Right ventricle myocardium superior (tissue), 1 donor: ENCODE results near the gene HS1BP3. TPM values are rescaled to one million over a fixed set of nuclear protein-coding genes. Genes with fewer than 3 reads are reported as not detected.

Experiments
- ATAC-seq: fragments of 200-7000 bp; cut with Tn5 transposase; one replicate; pipeline ENCODE4 v1.9.1; 2020; ENCODE audit warnings: mild to moderate bottlenecking; ENCODE audit not compliant: poor library complexity
- DNase-seq: peaks from one replicate; pipeline ENCODE4 v3.0.0-alpha.2; 2020
- intact Hi-C: fragments of 100-400 bp; cut with DNase I; formaldehyde crosslinking; loops from one replicate; pipeline ENCODE4 v1.11.2; 2022
- total RNA-seq: library from RNA; stranded (reverse); fragmentation: NEBNext Ultra II Directional; extraction: Animal tissue kit (Norgen Biotek cat#: 25700); gene quantifications from one replicate; pipeline ENCODE4 v1.2.1, GENCODE V29; 2021
- donor health status: DM: no; HTN: yes; CAD: no; lungs with severe emphysema.

The HS1BP3 gene
- total RNA-seq, 1 donor from 2014 or later: 19.7 TPM

GRCh38 chr2:20585710-20586594 lies 64.9 kb downstream of the HS1BP3 start:
- DNase-seq: peak; percentile 31
- ATAC-seq: peak; percentile 15
- intact Hi-C loops: loop anchor here (10.0 kb wide), 1 partner anchor 49 kb away; no protein-coding TSS in a partner anchor

GRCh38 chr2:20585359-20585709 lies 65.6 kb downstream of the HS1BP3 start:
- no peak for DNase-seq
- intact Hi-C loops: loop anchor here (10.0 kb wide), 1 partner anchor 49 kb away; no protein-coding TSS in a partner anchor
- ATAC-seq: no peak

- peak; percentile 61 for ATAC-seq
- DNase-seq: peak; percentile 36
- intact Hi-C loops: loop anchor here (10.0 kb wide), 1 partner anchor 50 kb away; no protein-coding TSS in a partner anchor
These were observed 66.2 kb downstream of the HS1BP3 start for GRCh38 chr2:20584399-20585358.

- intact Hi-C loops: loop anchor here (10.0 kb wide), 1 partner anchor 51 kb away; no protein-coding TSS in a partner anchor
- peak; percentile 2 for DNase-seq
- ATAC-seq: no peak
These were observed 66.9 kb downstream of the HS1BP3 start for GRCh38 chr2:20584045-20584398.

GRCh38 chr2:20583425-20583881 lies 67.4 kb downstream of the HS1BP3 start:
- intact Hi-C loops: loop anchor here (10.0 kb wide), 1 partner anchor 51 kb away; no protein-coding TSS in a partner anchor
- ATAC-seq (no peak), DNase-seq (peak; percentile 27)

GRCh38 chr2:20582600-20583221 lies 68.2 kb downstream of the HS1BP3 start:
- intact Hi-C loops: loop anchor here (10.0 kb wide), 1 partner anchor 52 kb away; no protein-coding TSS in a partner anchor
- DNase-seq (peak; percentile 30), ATAC-seq (no peak)

GRCh38 chr2:20580690-20581437 lies 70.0 kb downstream of the HS1BP3 start:
- ATAC-seq (no peak), DNase-seq (no peak)
- intact Hi-C loops: loop anchor here (10.0 kb wide), 1 partner anchor 54 kb away; no protein-coding TSS in a partner anchor

GRCh38 chr2:20579866-20580265 lies 71.0 kb downstream of the HS1BP3 start:
- intact Hi-C loops: loop anchor here (10.0 kb wide), 1 partner anchor 55 kb away; no protein-coding TSS in a partner anchor
- ATAC-seq: no peak
- DNase-seq: peak; percentile 60

- ATAC-seq (peak; percentile 88), DNase-seq (peak; percentile 84)
- intact Hi-C loops: no loop called here
These were observed 71.7 kb downstream of the HS1BP3 start for GRCh38 chr2:20578895-20579825.

GRCh38 chr2:20578266-20578894 lies 72.5 kb downstream of the HS1BP3 start:
- no peak for DNase-seq
- ATAC-seq: no peak
- intact Hi-C loops: no loop called here

- no peak for DNase-seq
- intact Hi-C loops: no loop called here
These were observed 73.2 kb downstream of the HS1BP3 start for GRCh38 chr2:20577495-20578235.

GRCh38 chr2:20576598-20577115 lies 74.2 kb downstream of the HS1BP3 start:
- no peak for DNase-seq
- intact Hi-C loops: no loop called here

More at GRCh38 chr2:20577495-20578235, 73.2 kb downstream of the HS1BP3 start:
- ATAC-seq: no peak

GRCh38 chr2:20575935-20576597 lies 74.8 kb downstream of the HS1BP3 start:
- ATAC-seq: no peak
- peak; percentile 9 for DNase-seq
- intact Hi-C loops: no loop called here

More at GRCh38 chr2:20576598-20577115, 74.2 kb downstream of the HS1BP3 start:
- no peak for ATAC-seq

- intact Hi-C loops: no loop called here
- DNase-seq (peak; percentile 39), ATAC-seq (no peak)
These were observed 75.5 kb downstream of the HS1BP3 start for GRCh38 chr2:20575414-20575813.

- intact Hi-C loops: no loop called here
- ATAC-seq (no peak), DNase-seq (peak; percentile 43)
These were observed 76.0 kb downstream of the HS1BP3 start for GRCh38 chr2:20574930-20575329.
